Measurements from ENCODE around the gene CSGALNACT2. TPM values are rescaled to one million over a fixed set of nuclear protein-coding genes. Genes with fewer than 3 reads are reported as not detected.

CSGALNACT2 gene
- total and polyA plus RNA-seq, 8 donors, result 2.3 to 8.6 (median 4.9) TPM

GRCh38 chr10:43204943-43205671, 66.9 kb downstream of the CSGALNACT2 start:
- no peaks in the 10 kb centered on the region for H3K36me3 ChIP-seq
- H3K27ac ChIP-seq, result no peak overlapping the region
- no peak overlapping the region for H3K4me3 ChIP-seq
- peak; percentile 38 to 65 (median 60) for ATAC-seq
- peak; percentile 43 to 62 (median 51) for TF ChIP-seq CTCF (IDR thresholded peaks at IDR 0.05)
- 55 to 58% methylated on average over 11 of the region's 11 CpGs for WGBS, 2 donors
- DNase-seq, result peak; percentile 31 to 78 (median 54)
- H3K4me1 ChIP-seq, result no peaks in the 10 kb centered on the region
- no peaks in the 10 kb centered on the region for H3K9me3 ChIP-seq
- no peaks in the 10 kb centered on the region for H3K27me3 ChIP-seq
- FAIRE-seq, result no peak
- intact Hi-C loops (cut with DNase I), result no loop called here

DNA sequence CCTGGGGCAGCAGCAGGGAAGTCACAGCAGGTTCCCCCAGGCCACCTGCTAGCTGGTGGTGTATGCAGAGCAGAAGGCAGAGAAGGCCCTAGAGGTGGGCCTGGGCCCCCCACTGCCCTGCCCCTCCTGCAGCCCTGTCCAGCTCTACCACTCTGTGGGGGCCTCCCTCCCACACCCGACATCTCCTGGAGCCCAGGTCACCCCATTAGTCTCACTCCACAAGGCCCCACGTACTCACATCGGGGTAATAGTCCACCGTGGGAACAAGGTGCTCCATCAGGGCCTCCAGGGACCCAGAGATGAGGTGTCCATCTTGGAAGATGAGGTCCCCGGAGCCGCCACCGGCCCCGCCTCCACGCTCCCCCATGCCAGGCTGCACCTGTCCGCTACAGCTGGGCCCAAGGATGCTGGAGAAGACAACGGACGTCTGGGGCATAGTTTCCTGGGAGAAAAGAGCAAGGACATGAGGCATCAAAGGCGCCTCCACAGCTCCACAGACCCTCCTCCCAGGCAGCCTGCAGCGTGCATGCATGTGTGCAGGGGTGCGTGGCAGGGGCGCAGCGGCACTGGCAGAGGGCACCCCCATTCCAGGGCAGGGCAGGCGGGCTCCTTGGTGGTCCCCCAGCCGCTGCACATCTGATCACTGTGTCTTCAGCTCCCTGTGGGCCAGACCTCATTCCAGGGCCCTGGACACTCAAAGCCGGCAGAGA, 67.6 kb downstream of the CSGALNACT2 start:
- WGBS, 2 donors, result 87 to 88% methylated on average over 20 of the region's 20 CpGs
- Histone ChIP-seq H3K36me3 (no peaks in the 10 kb centered on the region), H3K9me3 (no peaks in the 10 kb centered on the region), H3K27ac (no peak overlapping the region), H3K4me1 (no peaks in the 10 kb centered on the region), H3K27me3 (no peaks in the 10 kb centered on the region), H3K4me3 (no peak overlapping the region)
- DNase-seq (peak in 4 of 6 donors; percentile 5 to 65 (median 27)), FAIRE-seq (no peak), ATAC-seq (no peak)
- TF ChIP-seq CTCF (IDR thresholded peaks at IDR 0.05), result no peak
- intact Hi-C loops (cut with DNase I), result no loop called here

DNA sequence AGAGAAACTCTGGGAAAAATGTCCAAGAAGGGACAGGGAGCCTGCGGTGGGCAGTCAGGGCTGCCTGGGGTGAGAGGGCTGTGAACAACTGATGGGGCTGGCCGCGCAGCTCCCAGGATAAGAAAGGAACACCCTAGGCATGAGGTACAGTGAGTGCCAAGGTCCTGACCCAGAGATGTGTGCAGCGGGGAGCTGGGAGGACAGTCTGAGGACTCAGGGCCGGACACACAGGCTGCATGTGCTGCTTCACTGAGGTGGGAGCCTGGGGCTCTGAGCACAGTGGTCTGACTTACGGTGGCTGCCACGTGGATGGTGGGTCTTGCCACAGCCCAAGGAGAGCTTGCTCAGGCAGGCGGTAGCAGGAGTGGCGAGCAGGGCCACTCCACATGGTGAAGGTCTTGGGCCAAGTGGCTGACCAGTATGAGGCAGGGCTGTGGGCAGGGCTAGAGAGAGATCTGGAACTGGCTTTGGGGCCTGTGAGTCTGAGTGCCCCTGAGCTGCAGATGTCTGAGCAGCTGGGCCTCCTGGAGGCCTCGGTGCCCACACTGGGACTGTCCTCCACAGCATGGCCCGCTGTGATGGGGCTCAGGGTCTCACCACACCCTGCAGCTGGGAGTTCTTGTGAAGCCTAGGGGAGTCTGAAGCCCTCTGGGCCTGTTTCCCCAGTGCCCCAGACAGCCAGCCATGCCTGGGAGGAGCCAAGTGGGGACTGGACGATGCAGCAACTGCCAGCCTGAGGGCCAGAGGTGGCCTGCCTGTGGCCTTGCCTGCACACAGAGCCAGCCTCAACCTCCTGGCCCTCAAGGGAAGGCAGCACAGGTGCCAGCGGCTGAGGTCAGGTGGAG, 68.4 kb downstream of the CSGALNACT2 start:
- Histone ChIP-seq H3K4me3 (no peak overlapping the region), H3K9me3 (no peaks in the 10 kb centered on the region), H3K36me3 (no peaks in the 10 kb centered on the region), H3K27ac (no peak overlapping the region), H3K27me3 (no peaks in the 10 kb centered on the region), H3K4me1 (no peaks in the 10 kb centered on the region)
- intact Hi-C loops (cut with DNase I), result no loop called here
- ATAC-seq (no peak), FAIRE-seq (no peak), DNase-seq (peak in 4 of 6 donors; percentile 7 to 52 (median 28))
- WGBS, 2 donors, result 86 to 88% methylated on average over 13 of the region's 13 CpGs
- no peak for TF ChIP-seq CTCF (IDR thresholded peaks at IDR 0.05)

DNA sequence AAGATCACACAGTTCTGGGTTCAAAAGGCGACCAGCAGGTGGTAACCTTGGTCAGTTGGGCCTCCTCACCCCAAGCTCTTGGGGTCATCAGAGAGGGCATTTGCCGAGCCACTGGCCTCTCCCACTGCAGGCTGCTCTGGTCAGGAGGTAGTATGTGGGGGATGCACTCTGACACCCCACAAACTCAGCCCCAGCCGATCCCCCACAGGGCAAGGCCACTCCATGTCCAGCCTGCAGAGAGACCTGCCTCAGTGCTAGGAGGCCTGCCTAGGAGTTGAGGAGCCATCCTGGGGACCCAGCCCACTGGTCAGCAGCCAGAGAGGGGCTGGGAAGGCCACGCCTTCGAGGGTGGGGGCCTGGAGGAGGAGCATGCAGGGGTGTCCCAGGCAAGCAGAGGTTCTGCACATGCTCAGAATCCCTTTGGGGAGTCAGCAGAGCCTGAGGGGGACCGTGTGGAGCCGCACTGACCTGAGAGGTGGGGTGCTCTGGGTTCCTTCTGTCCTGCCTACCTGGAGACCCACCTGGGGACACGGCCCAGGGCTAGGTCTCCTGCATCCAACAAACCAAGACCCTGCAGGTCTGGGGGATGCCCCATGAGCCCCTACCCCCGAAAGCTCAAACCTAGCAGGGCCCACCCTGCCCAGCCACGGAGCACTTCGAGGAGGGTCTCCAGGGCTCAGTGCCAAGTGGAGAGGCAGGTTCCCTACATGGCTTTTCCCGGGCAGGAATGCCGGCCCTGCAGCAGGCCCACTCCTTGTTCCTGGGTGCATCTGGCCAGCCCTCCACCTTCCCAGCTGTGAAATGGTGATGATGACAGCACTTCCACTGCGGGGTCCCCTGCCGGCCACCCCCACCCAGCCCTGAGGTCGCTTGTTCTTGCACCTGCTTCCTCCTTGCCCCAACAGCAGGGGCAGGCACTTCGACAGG, 70.2 kb downstream of the CSGALNACT2 start:
- 68 to 72% methylated on average over 17 of the region's 17 CpGs for WGBS, 2 donors
- FAIRE-seq (no peak), DNase-seq (peak in 5 of 6 donors; percentile 0 to 53 (median 13)), ATAC-seq (no peak)
- Histone ChIP-seq H3K4me1 (no peaks in the 10 kb centered on the region), H3K9me3 (no peaks in the 10 kb centered on the region), H3K27ac (no peak overlapping the region), H3K27me3 (no peaks in the 10 kb centered on the region), H3K4me3 (no peak overlapping the region), H3K36me3 (no peaks in the 10 kb centered on the region)
- no peak for TF ChIP-seq CTCF (IDR thresholded peaks at IDR 0.05)
- intact Hi-C loops (cut with DNase I), result no loop called here
